HG03342 (cell line): Measurements from ENCODE around the gene PTK7.

Experiments used
- ATAC-seq: cut with Tn5 transposase; IDR thresholded peaks from one replicate; pipeline ENCODE4 v1.9.1; 2021; ENCODE audit warnings: mild to moderate bottlenecking, moderate library complexity; ENCODE audit not compliant: unreplicated experiment

The PTK7 gene

DNA sequence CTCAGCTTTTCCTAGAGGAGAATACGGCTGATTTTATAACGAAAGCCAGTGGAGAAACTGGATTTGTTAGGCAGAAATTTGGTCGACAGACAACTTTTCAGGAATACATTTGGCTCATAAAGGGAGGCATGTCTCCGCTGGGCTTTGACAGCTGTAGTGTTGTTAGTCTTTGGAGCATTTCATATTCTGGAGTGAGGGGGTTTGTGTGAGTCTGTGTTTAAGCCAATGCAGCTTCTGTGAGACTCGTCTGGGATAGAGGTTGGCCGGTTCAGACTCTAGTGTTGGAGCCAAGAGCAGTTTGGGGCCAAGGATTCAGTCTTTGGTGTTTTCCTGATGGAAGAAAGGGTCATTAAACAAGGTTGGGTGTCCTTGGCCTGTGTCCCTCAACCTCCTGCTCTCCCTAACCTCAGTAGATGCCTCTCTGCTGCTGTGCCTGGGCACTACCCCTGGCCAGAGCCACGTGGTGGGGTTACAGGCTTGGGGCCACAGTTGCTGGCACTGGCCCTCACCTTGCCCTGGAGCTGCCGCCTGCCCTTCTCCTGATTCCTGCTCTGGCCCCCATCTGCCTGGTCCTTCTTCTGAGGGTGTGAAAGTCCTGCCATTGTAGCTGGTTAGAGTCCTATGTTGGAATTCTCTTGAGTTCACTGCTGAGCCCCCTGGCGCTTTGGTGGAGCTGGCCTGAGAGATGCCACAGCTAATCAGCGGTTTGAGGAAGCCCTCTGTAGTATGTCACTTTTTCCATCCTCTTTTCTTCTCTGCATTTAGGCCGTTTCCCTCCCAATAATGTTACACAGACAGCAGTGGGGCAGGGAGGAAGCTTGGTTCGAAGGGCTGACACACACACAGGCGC is 6.9 kb downstream of the PTK7 start:
- no peak for ATAC-seq

DNA sequence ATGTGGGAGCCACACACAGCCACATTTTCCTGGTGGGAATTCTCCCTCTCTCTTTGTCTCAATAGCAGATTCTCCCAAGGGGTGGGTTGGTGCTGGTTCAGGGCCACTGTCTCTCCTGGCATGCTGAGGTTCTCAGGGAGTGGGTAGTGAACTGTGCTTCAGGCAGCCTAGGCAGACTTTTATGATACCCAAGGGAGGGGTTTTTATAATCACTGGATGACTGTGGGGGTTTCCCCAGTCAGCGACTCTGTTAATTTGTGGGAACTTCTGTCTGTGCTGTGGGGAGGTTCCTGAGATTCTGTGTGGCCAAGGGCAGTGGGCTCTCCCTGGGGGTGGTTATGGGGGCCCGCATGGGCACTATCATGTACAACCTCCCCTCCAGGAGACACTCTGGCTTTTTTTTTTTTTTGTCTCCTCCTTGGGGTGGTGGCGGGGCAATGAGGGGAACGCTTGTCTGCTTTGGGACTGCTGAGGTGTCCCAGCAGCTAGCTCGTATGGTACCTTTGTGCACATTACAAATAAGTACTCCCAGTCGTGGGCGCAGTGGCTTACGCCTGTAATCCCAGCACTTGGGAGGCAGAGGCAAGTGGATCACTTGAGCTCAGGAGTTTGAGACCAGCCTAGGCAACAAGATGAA is 10.0 kb downstream of the PTK7 start:
- no peak for ATAC-seq

DNA sequence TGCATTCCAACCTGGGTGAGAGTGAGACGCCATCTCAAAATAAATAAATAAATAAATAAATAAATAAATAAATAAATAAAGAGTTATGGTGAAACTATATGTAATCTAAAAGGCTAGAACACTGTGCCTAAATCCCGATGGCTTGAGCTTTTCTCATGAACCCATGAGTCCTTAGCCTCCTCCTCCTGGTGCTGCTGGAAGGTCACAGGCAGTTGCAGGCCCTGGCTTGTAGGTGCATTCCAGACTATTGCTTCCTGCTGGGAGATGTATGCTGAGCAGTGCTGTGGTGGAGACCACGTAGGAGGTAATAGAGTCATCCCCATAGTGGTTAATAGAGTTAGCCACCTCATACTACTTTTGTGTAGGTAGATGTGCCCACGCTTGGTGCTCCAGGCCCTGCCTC is 12.5 kb downstream of the PTK7 start:
- ATAC-seq: no peak

DNA sequence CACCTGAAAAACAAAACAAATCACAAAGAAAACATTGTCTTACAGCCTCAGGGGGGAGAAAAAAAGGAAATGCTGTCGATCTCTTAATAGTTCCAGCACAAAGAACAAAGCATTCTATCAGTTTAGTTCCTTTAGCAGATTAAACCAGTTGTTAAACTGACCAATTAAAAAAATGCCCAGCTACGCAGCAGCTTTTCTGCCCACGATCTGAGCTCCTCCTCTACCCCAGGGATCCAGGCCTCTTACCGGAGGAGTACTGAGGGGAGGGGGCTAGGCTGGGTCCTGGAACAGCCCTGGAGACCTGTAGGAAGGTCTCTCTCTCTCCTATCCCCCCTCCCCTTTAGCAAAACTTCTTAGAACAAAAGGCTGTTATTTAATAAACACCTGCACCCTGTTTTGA is 13.4 kb downstream of the PTK7 start:
- ATAC-seq: no peak

DNA sequence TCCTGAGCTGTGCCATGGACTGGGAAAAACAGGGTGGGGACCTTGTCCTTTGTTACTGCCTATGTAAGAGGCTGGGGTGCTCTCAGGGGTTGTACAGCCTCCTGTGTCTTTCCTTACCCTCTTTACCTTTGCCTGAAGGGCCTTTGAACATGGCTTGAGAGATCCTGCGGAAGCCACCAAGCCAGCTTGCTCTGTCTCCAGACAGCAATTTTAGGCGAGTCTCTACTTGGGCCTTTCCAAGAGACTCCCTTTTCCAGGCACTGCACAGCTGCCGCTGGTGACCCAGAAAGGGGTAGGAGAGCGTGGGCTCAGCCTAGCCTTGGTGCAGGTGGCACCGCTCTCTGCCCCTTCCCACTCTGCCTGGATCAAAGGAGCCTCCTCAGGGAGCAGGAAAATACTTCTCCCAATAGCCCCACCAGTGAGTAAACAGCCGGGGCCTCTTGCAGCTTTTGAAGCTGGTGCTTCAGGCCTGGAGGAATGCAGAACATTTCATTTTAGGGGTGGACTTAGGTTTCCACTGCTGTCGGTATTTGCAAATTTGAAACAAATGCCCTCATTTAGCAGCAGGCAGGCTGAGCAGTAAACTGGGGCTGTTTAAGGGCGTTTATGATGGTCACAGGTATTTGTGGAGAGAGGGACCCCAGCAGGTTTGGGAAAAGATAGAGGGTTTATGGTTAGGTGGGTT is 13.9 kb downstream of the PTK7 start:
- no peak for ATAC-seq

DNA sequence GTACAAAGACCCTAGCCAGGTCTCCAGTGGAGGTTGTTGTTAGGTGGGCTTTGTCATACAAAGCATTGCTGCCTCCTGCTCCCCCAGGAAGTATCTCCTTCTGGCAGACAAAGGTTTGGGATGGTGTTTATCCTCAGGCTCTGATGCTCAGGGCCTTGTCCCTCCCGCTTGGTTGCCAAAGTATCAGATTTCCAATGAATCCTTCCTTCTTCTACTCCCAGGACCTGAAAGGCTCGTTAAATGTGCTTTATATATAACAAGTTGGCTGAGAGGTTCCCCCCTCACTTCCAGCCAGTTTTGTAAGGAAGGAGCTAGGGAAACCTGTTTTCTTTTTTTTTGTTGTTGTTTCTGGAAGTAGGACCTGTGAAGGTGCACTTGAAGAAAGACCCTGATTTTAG is 14.4 kb downstream of the PTK7 start:
- no peak for ATAC-seq

DNA sequence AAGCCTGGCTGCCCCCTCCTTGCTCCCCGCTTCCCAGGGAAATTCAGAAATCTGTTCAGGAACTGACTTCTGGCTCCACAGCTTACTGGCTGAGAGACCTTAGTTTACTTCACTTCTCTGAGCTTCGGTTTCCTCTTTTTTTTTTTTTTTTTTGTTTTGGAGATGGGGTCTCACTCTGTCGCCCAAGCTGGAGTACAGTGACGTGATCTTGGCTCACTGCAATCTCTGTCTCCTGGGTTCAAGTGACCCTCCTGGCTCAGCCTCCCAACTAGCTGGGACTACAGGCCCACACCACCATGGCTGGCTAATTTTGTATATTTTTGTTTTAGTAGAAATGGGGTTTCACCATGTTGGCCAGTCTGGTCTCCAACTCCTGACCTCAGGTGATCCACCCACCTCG is 14.9 kb downstream of the PTK7 start:
- no peak for ATAC-seq

DNA sequence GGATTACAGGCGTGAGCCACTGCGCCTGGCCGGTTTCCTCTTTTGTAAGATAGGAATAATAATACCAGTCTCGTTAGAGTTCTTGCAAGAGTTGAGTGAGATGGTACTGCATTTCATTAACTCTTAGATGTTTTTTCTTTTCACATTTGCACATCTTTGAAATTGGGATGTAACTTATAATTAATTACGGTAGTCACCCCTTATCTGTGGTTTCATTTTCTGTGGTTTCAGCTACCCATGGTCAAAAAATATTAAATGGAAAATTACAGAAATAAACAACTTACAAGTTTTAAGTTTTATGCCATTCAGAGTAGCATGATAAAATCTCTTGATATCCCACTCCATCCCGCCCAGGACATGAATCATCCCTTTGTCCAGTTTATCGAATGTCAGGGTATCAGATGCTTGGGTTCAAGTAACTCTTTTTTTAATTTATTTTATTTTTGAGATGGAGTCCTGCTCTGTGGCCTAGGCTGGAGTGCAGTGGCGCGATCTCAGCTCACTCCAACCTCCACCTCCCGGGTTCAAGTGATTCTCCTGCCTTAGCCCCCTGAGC is 15.4 kb downstream of the PTK7 start:
- no peak for ATAC-seq

DNA sequence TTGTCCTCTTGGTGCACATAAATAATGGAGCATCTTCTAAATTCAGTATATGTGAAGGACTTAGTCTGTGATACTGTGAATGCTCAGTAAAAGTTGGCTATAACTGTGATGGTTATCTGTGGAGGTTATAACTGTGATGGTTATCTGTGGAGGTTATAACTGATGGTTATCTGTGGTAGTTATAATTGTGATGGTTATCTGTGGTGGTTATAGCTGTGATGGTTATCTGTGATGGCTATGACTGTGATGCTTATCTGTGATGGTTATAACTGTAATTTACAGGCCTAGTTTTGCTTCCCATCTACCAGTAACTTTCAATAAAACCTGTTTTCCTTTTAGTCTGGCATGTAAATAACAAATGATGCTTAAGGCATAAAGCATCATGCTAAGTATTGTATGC is 16.5 kb downstream of the PTK7 start:
- no peak for ATAC-seq

DNA sequence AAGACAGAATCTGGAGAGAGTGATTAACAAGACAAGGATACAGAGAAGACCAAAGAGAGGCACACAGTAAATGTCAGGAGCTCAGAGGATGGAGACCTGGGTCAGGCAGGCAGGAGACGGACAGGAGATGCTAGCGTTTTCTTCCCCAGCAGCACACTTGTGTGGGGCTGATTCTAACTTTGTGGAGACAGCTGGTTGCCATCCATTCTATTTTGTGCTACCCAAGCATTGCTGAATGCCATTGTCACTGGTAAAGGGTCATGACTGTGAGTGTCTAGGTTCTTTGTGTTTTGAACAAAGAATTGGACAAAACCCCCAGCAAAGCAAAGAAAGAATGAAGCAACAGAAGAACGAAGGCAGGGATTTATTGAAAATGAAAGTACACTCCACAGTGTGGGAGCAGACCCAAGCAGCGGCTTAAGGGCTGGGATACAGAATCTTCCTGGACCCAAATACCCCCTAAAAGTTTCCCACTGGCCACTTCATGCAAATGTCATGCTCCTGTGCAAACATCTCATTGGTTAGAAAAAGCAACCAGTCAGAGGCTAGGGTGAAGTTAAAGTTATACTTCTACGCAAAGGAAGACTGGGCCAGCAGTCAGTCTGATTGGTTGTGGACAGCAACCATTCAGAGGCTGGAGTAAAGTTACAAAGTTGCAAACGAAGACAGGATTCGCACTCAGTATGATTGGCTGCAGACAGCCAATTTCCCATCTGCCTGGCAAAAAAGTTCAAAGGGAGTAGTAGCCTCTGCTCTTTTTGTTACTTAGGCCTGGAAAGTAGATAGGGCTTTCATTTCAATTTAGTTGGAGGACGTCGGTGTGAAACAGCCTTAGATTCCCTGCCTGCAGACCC is 17.5 kb downstream of the PTK7 start:
- ATAC-seq: no peak

DNA sequence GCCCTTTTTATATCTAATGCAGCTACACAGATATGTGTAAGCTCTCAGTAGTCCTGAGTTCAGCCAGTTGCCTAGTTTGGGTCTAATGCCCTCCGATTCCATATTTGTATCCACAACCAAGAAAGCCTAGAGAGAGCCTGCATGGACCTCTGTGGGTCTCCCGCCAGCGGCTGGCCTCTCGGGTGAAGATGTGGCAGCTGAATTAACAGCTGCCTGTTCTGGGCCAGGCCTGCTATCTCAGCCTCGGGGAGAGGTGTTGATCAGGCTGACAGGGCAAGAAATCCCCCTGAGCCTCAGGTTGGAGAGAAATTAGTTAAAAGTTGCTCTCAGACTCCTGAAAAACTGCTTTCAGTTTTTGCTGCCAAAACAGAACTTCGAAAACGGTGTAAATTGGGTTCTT is 19.8 kb downstream of the PTK7 start:
- ATAC-seq: no peak

DNA sequence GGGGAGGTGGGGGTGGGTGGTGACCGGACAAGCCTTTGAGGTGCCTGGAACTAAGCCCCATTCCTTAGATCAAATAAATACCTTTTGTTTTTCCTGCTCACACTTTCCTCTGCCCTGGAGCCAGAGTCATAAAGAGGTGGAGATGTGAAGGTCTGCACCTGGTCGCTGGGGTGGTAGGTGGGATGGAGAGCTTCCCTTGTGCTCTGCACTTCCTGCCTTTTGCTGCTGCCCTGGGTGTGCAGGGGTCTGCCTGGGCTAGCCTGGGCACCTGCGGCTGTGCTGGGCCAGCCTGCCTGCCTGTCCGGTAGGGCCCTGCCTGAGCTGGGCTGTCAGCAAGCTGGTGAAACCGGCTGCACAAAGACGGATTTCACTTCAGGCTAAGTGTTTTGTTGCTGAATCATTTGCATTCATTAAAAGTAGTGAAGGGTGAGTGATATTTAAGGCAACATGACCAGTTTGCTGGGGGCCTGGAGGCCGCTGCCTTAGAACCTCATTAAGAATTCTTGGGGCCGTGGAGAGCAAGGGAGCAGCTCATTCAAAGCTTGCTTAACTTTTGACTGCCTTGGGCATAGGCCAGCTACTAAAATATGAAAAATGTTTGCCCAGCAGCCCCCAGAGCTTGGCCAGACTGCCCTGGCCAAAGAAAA is 20.5 kb downstream of the PTK7 start:
- ATAC-seq: no peak

DNA sequence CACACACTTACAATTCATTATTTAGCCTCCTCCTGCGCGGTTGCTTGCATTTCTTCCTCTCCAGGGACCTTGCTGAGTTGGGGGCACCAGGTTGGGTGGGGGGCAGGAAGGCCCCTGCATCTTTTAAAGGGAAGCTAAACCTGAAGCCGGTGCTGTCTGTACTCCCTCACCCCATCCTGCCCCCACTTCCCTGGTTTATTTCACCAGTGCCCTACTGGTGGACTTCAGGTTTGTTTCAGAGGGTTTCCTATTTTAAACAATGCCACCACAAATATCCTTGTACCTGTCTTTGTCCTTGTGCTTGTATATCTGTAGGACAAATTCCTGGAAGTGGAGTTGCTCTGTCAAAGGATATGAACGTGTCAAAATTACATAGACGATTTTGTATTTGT is 21.0 kb downstream of the PTK7 start:
- no peak for ATAC-seq

DNA sequence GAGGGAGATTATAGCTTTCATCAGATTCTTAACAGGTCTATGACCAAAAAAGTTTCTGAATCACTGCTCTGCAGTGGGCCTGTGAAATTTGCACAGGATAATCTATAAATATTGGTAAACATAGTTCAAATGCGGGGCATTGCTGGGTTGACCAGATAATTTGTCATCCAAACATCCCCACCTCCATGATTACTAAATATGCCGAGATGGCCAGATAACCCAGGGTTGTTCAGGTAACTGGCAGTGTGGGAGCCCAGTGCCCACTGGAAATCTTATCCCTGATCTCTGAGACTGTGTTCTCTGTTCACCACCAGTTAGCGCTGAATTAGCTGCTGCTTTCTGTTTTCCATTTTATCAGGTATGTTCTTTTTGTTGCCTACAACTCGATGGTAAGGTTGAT is 21.4 kb downstream of the PTK7 start:
- ATAC-seq: no peak

DNA sequence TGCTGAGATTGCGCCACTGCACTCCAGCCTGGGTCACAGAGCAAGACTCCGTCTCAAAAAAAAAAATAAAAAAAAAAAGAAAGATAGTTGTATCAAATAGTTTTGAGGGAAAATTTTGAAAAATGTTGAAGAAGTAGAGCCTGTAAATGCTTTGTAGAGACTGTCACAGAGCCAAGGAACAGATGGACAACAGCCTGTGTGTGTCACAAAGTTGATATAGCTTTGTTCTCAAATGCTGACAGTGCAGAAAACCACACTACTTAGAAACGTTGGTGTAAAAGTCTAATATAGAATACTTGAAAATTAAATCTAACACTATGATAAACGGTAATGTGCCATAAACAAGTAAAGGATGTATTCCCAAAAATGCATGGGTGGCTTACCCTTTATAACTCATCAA is 25.4 kb downstream of the PTK7 start:
- ATAC-seq: no peak

DNA sequence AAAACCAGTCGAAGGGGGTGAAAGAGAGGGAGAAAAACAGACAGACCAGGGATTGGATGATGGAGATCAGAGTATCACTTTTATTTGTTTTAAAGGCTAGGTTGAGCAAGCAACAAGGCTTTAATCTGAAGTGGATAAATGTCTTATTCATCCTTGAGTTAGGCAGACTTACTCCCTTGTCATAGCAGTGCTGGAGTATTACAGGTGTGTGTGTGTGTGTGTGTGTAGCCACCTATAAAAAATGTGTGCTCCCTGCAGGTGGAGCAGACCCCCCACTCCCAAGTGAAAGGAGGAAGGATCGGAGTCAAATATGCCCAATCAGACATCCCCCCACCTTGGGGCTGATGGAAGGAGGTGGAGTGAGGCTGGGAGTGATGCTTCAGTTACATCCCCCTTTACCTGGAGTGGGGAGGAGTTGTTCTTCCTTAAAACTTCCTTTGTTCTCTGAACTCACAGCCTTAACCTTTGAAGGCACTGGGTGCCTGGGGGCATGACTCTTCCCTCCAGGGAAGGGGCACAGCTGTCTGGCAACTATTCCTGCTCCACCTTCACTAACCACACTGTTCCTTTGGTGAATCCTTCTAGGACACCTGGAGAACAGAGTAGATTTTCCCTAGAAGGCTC is 27.3 kb downstream of the PTK7 start:
- no peak for ATAC-seq

DNA sequence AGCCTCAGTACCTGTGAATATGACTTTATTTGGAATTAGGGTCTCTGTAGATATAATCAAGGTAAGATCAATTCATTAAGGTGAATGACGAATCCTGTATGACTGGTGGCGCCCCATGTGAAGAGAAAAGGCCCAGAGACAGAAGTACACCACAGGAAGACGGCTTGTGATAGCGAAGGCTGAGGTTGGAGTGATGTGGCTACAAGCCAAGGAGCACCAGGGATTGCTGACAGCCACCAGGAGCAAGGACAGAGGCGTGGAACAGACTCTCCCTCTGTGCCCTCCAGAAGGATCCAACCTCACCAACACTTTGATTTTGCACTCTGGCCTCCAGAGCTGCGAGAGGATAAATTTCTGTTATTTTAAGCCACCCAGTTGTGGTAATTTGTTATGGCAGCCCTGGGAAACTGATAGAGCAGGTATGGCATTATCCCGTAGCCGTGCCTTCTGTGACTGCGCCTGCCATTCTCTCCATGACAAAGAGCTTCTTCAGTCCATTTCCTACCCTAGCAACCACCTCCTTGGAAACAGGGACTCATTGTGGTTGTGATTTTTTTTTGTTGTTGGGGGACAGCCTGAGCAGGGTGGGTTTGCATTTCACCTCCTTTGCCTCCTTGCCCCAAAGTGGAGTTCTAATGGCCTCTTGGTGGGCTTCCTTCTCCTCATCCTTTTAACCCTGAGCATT is 29.6 kb downstream of the PTK7 start:
- ATAC-seq: no peak

DNA sequence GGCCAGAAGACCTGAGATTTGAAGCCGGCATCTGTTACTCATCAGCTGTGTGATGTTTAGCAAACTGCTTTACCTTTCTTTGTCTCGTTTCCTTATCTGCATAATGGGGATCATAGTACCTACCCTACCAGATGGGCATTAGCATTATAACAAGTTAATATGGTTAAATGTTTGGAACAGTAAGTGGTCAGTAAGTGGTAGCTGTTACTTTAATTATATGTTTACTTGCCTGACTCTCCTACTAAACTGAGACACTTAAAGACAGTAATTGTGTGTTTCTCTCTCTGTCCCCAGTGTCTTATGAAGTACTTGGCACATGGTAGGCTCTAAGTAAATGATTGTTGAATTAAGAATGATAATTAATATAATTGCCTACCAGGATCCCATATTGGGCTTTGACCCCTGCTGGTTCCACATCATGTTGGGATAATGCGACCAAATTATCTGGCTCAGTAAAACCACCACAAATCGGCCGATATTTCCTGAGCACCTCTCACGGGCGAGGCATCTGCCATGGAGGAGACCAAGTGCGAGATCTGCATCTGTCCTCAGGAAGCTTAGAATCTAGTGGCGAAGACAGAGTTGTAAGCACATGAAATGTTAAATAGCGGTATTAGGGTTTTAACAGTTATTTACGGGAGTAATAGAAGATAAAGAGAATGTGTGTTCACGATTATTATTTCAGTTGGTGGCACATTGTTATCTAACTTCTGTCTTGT is 31.4 kb downstream of the PTK7 start:
- no peak for ATAC-seq
